PC-3 (cell line): ENCODE data around the gene TMEM178B. TPM values are rescaled to one million over a fixed set of nuclear protein-coding genes. Genes with fewer than 3 reads are reported as not detected.
A peak's percentile ranks its signal among the peaks of the same experiment; 100 is the strongest.

Experiments used
- ATAC-seq: fragments of 200-7000 bp; cut with Tn5 transposase; 2 replicates; pipeline ENCODE4 v1.9.1; 2020; ENCODE audit warnings: mild to moderate bottlenecking, moderate library complexity
- BruUV-seq: library from RNA; stranded (reverse); fragments of 400-500 nt; replicated peaks from 2 replicates; lab custom pipeline; 2021; lab: Mats Ljungman, UMichigan
- CTCF ChIA-PET: fragments of 300-600 bp; sonication (Branson Sonifier 250); formaldehyde crosslinking; loops from one replicate; lab custom pipeline; 2022; ENCODE audit warnings: antibody characterized with exemption; lab: Charles Lee
- POLR2A ChIA-PET: fragments of 300-600 bp; sonication (Branson Sonifier 250); formaldehyde crosslinking; loops from one replicate; lab custom pipeline; 2022; ENCODE audit warnings: antibody characterized with exemption; ENCODE audit not compliant: unreplicated experiment; lab: Charles Lee
- DNase-seq: peaks from one replicate; pipeline ENCODE4 v3.0.0-alpha.2; 2015
- H2AFZ ChIP-seq: fragments of 300-600 bp; sonication (generic); 2 replicates; pipeline ENCODE4 v1.6.0; 2016; ENCODE audit warnings: antibody characterized with exemption, low read length
- H3F3A ChIP-seq: fragments of 300-600 bp; sonication (generic); one replicate; pipeline ENCODE4 v1.6.0; 2017; ENCODE audit warnings: antibody characterized with exemption, low read length, control low read depth, mild to moderate bottlenecking; ENCODE audit not compliant: unreplicated experiment
- H3K27ac ChIP-seq: fragments of 300-600 bp; sonication (generic); 2 replicates; pipeline ENCODE4 v1.5.1; 2016; ENCODE audit warnings: mild to moderate bottlenecking, low read length
- H3K27me3 ChIP-seq: fragments of 300-600 bp; sonication (generic); 2 replicates; pipeline ENCODE4 v1.6.1; 2016; ENCODE audit warnings: low read length, mixed read lengths
- H3K36me3 ChIP-seq: fragments of 300-600 bp; sonication (generic); 2 replicates; pipeline ENCODE4 v1.6.1; 2016; ENCODE audit warnings: low read depth, mixed run types, low read length, mixed read lengths
- H3K4me1 ChIP-seq: fragments of 300-600 bp; sonication (generic); 2 replicates; pipeline ENCODE4 v1.5.1; 2016; ENCODE audit warnings: low read length; ENCODE audit not compliant: insufficient read depth
- H3K4me2 ChIP-seq: fragments of 300-600 bp; sonication (generic); 2 replicates; pipeline ENCODE4 v1.6.0; 2016; ENCODE audit warnings: low read length
- H3K4me3 ChIP-seq: fragments of 300-600 bp; sonication (generic); 2 replicates; pipeline ENCODE4 v1.5.1; 2016; ENCODE audit warnings: mild to moderate bottlenecking, low read length, mixed read lengths
- H3K79me2 ChIP-seq: fragments of 300-600 bp; sonication (generic); 2 replicates; pipeline ENCODE4 v1.6.1; 2017; ENCODE audit warnings: low read length, mixed read lengths
- H3K9ac ChIP-seq: fragments of 300-600 bp; sonication (generic); 2 replicates; pipeline ENCODE4 v1.6.0; 2016; ENCODE audit warnings: mild to moderate bottlenecking, low read length
- H3K9me2 ChIP-seq: fragments of 300-600 bp; sonication (generic); replicated peaks from 2 replicates; pipeline ENCODE4 v1.6.1; 2016; ENCODE audit warnings: mixed run types, low read length, mixed read lengths
- H3K9me3 ChIP-seq: fragments of 300-600 bp; sonication (generic); 2 replicates; pipeline ENCODE4 v1.6.1; 2016; ENCODE audit warnings: low read length, mixed read lengths
- H4K20me1 ChIP-seq: fragments of 300-600 bp; sonication (generic); 2 replicates; pipeline ENCODE4 v1.6.1; 2016; ENCODE audit warnings: low read length, mixed read lengths
- EZH2 ChIP-seq: fragments of 300-600 bp; sonication (generic); IDR thresholded peaks from one replicate; pipeline ENCODE4 v1.6.1; 2017; ENCODE audit warnings: antibody characterized with exemption, mild to moderate bottlenecking, low read length; ENCODE audit not compliant: unreplicated experiment
- EZH2phosphoT487 ChIP-seq: fragments of 300-600 bp; sonication (generic); IDR thresholded peaks from 2 replicates; pipeline ENCODE4 v1.6.1; 2018; ENCODE audit warnings: mild to moderate bottlenecking, antibody characterized with exemption, low read length, borderline replicate concordance
- intact Hi-C: fragments of 100-400 bp; cut with micrococcal nuclease; formaldehyde crosslinking; loops from 2 replicates; pipeline ENCODE4 v1.9.0; 2023
- total RNA-seq: library from RNA; depleted of rRNA; stranded (reverse); fragments of >200 nt; gene quantifications from 2 replicates; pipeline ENCODE4 v1.2.3, GENCODE V29; 2014
- TF ChIP-seq, protein P1 (sequence below): fragments of 300-600 bp; sonication (generic); conservative IDR thresholded peaks from 2 replicates; pipeline ENCODE4 v1.5.1; 2017; ENCODE audit warnings: antibody characterized with exemption, low read depth, mild to moderate bottlenecking, low read length

Gene TMEM178B
- total RNA-seq, 1 experiment from 2014 or later: 0.29 TPM

DNA sequence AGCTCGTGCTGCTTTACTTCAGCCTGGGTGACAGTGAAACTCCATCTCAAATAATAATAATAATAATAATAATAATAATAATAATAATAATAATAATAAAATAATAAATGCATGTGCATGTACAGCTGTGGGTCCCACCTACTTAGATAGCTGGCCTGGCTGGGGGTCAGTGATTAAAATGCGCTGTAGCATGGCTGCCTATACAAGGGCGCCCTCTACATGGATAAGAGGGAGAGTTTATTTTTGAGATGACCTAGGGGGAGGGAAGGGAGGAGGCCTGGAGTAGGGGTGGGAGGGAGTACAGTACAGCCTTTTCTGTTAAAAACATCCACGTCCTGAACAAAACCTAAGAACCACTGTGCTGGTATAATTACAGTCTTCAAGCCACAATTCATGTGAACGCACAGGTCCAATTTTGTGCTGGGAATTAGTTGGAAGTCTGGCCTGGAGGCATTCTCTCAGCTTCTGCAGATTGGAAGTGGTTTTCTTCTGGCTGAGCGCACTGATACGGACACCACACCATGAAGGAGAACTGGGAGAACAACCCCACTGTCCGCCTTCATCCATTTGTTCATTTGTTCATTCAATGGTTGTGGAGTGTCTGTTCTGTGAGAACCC lies 146.5 kb downstream of the TMEM178B start:
- Histone ChIP-seq H2AFZ (no peak overlapping the region), H3K27ac (no peak overlapping the region), H3K79me2 (no peaks in the 10 kb centered on the region), H3K36me3 (no peaks in the 10 kb centered on the region), H3F3A (no peaks in the 10 kb centered on the region), H4K20me1 (no peaks in the 10 kb centered on the region), H3K27me3 (no peaks in the 10 kb centered on the region), H3K4me2 (no peak overlapping the region), H3K4me1 (no peaks in the 10 kb centered on the region), H3K9ac (no peak overlapping the region), H3K9me3 (no peaks in the 10 kb centered on the region), H3K9me2 (no peaks in the 10 kb centered on the region), H3K4me3 (no peak overlapping the region)
- ATAC-seq: no peak
- intact Hi-C loops: no loop called here
- TF ChIP-seq, protein P1, sequence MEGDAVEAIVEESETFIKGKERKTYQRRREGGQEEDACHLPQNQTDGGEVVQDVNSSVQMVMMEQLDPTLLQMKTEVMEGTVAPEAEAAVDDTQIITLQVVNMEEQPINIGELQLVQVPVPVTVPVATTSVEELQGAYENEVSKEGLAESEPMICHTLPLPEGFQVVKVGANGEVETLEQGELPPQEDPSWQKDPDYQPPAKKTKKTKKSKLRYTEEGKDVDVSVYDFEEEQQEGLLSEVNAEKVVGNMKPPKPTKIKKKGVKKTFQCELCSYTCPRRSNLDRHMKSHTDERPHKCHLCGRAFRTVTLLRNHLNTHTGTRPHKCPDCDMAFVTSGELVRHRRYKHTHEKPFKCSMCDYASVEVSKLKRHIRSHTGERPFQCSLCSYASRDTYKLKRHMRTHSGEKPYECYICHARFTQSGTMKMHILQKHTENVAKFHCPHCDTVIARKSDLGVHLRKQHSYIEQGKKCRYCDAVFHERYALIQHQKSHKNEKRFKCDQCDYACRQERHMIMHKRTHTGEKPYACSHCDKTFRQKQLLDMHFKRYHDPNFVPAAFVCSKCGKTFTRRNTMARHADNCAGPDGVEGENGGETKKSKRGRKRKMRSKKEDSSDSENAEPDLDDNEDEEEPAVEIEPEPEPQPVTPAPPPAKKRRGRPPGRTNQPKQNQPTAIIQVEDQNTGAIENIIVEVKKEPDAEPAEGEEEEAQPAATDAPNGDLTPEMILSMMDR: peak; percentile 23; the same call in 1 of the 2 replicates
- no peak for TF ChIP-seq EZH2phosphoT487
- no peak for DNase-seq
- BruUV-seq: no TSS peak
- ChIA-PET CTCF (no interaction called here), POLR2A (no interaction called here)

DNA sequence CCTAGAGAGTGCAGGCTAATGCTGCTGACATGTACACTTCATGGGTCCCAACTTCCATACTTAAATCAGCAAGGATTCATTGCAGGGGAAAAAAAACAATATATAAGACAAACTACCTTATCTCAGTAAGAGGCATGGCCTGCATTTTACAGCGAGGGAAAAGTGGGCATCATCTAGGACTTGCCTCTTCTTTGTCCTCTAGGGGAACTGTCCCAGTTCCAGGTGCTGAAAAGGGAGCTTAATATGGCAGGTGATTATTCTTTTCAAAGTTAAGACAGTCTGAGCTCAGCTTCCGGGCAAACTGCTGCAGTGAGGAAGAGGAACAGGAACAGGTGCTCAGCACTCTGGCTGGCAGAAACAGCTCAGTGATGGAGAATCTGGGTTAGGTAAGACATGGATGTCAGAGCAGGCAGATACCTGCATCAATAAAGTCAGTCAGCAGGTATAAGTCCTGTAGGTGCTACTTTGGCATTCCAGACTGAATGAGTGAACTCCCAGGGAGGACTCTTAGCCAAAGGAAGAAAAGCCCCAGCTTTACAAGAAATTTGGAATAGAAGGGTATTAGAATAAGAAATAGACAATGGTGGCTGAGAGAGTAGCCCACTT lies 147.2 kb downstream of the TMEM178B start:
- Histone ChIP-seq H3K4me3 (no peak overlapping the region), H3K27ac (no peak overlapping the region), H3K79me2 (no peaks in the 10 kb centered on the region), H3K9ac (no peak overlapping the region), H4K20me1 (no peaks in the 10 kb centered on the region), H3K4me1 (no peaks in the 10 kb centered on the region), H3K4me2 (no peak overlapping the region), H3K9me3 (no peaks in the 10 kb centered on the region), H3K36me3 (no peaks in the 10 kb centered on the region), H2AFZ (no peak overlapping the region), H3K9me2 (no peaks in the 10 kb centered on the region), H3K27me3 (no peaks in the 10 kb centered on the region), H3F3A (no peaks in the 10 kb centered on the region)
- CTCF ChIA-PET: no interaction called here
- DNase-seq: peak; percentile 22
- no TSS peak for BruUV-seq
- POLR2A ChIA-PET: no interaction called here
- ATAC-seq: no peak
- TF ChIP-seq, protein P1: no peak
- TF ChIP-seq EZH2 (no peak), EZH2phosphoT487 (no peak)
- intact Hi-C loops: no loop called here
